ENCODE data around the gene RIMBP2. TPM values are rescaled to one million over a fixed set of nuclear protein-coding genes. Genes with fewer than 3 reads are reported as not detected.

Gene RIMBP2
- total and polyA plus RNA-seq, 9 of the 15 experiments (the other 6 are each of a cell fraction or from before 2014, with no cell fraction given): not detected

GRCh38 chr12:130674676-130675075 lies 41.4 kb downstream of the RIMBP2 start:
- H3K9ac ChIP-seq (ENCODE audit: insufficient read depth in 1 of 2, low read depth in 2 of 2, low read length in 2 of 2): no peak overlapping the region
- ATAC-seq: no peak
- TF ChIP-seq CBFA2T2 (conservative IDR thresholded peaks at IDR 0.05): no peak
- TF ChIP-seq RREB1 (CRISPR knock-in tag; IDR thresholded peaks at IDR 0.05): no peak
- no peak for TF ChIP-seq NFXL1 (CRISPR knock-in tag; IDR thresholded peaks at IDR 0.05)
- TF ChIP-seq E4F1 (CRISPR knock-in tag; IDR thresholded peaks at IDR 0.05; ENCODE audit: borderline replicate concordance): no peak
- no peak for TF ChIP-seq NFE2L1 (tag; IDR thresholded peaks at IDR 0.05; ENCODE audit: borderline replicate concordance, low read depth)
- TF ChIP-seq HDGF (IDR thresholded peaks at IDR 0.05): no peak
- TF ChIP-seq ATF6 (CRISPR knock-in tag; IDR thresholded peaks at IDR 0.05): no peak
- no peak for TF ChIP-seq CHAMP1 (IDR thresholded peaks at IDR 0.05)

More at GRCh38 chr12:130674676-130675075, 41.4 kb downstream of the RIMBP2 start:
- H3K27me3 ChIP-seq (ENCODE audit: control insufficient read depth in 2 of 2, insufficient read depth in 2 of 2, low read length in 2 of 2): peaks cover 36 to 85% of the 10 kb centered on the region in 2 experiments
- H3K79me2 ChIP-seq (ENCODE audit: control insufficient read depth, insufficient read depth, low read length): no peaks in the 10 kb centered on the region
- in situ Hi-C loops (cut with MboI): no loop called here
- H3K4me3 ChIP-seq: no peak overlapping the region
- no peak overlapping the region for H2AFZ ChIP-seq (ENCODE audit: low read depth, low read length)
- no peaks in the 10 kb centered on the region; a peak in 1 of 5 replicates for H3K4me1 ChIP-seq (replicated peaks in 1 of 2; ENCODE audit: control insufficient read depth in 2 of 2, insufficient read depth in 2 of 2, low read length in 2 of 2)
- CTCF ChIA-PET (ENCODE audit: low intra/inter-chr PET ratio): no interaction called here
- intact Hi-C loops (cut with micrococcal nuclease): no loop called here
- H3K9me1 ChIP-seq (ENCODE audit: control insufficient read depth, insufficient read depth, low read length): peaks cover 4% of the 10 kb centered on the region
- POLR2A ChIA-PET: no interaction called here
- no peak for FAIRE-seq
- H3K4me2 ChIP-seq (ENCODE audit: insufficient read depth, low read length): no peak overlapping the region
- BruUV-seq (replicated peaks): no TSS peak
- no peaks in the 10 kb centered on the region for H3K9me3 ChIP-seq (replicated peaks; ENCODE audit: control insufficient read depth, insufficient read depth, low read depth, low read length)
- no peaks in the 10 kb centered on the region for H3K36me3 ChIP-seq (ENCODE audit: control insufficient read depth, insufficient read depth, low read length)
- no peak overlapping the region for H3K27ac ChIP-seq (ENCODE audit: extremely low read depth, low read depth, low read length)
- 1% methylated on average over 21 of the region's 24 CpGs for WGBS (ENCODE audit: insufficient coverage, low coverage, missing lambda C conversion rate)
- H4K20me1 ChIP-seq (replicated peaks; ENCODE audit: control insufficient read depth, insufficient read depth, low read length): 0 out of 2 replicates have a peak, but pooled peaks cover 4% of the 10 kb centered on the region
- DNase-seq (ENCODE audit: extremely low read depth in 1 of 4, low spot score in 3 of 4): no peak

Measured in K562 (cell line).